ENCODE measurements around the gene CRACR2A. TPM values are rescaled to one million over a fixed set of nuclear protein-coding genes. Genes with fewer than 3 reads are reported as not detected.

CRACR2A gene
- polyA plus RNA-seq, 2 of the 4 experiments (the other 2 are of a cell fraction): 1.1 to 3.8 TPM

GRCh38 chr12:3685830-3686229 is 67.1 kb downstream of the CRACR2A start:
- FAIRE-seq: no peak
- no peak for DNase-seq (ENCODE audit: low read depth in 1 of 2, low spot score in 1 of 2)
- 35% methylated on average over 1 of the region's 1 CpG for WGBS (ENCODE audit: missing lambda C conversion rate)
- ChIA-PET CTCF (interaction anchor here (1.2 to 1.7 kb wide), 2 partner anchors 92 to 386 kb away, joined by 4 to 5 read pairs; no protein-coding TSS in a partner anchor), POLR2A (no interaction called here)
- Histone ChIP-seq H3K4me1 (no peaks in the 10 kb centered on the region), H3K9me3 (no peaks in the 10 kb centered on the region), H3K27ac (no peak overlapping the region), H3K4me2 (no peak overlapping the region), H3K4me3 (no peak overlapping the region)
- ATAC-seq: no peak
- TF ChIP-seq REST (IDR thresholded peaks at IDR 0.05): no peak
- TF ChIP-seq FOSB (CRISPR knock-in tag; IDR thresholded peaks at IDR 0.05): no peak
- TF ChIP-seq CEBPB (IDR thresholded peaks at IDR 0.05): no peak
- no peak for TF ChIP-seq USF2 (IDR thresholded peaks at IDR 0.05)
- TF ChIP-seq FOXS1 (CRISPR knock-in tag; IDR thresholded peaks at IDR 0.05): no peak
- TF ChIP-seq RNF2 (IDR thresholded peaks at IDR 0.05; ENCODE audit: borderline replicate concordance, low read depth): no peak
- no peak for TF ChIP-seq HDAC2 (IDR thresholded peaks at IDR 0.05)
- no peak for TF ChIP-seq CBX8 (IDR thresholded peaks at IDR 0.05)
- TF ChIP-seq MYC (IDR thresholded peaks at IDR 0.05; ENCODE audit: borderline replicate concordance, low read length): no peak
- TF ChIP-seq RCOR1 (IDR thresholded peaks at IDR 0.05; ENCODE audit: low read depth, low read length): no peak
- TF ChIP-seq ZFP36 (IDR thresholded peaks at IDR 0.05; ENCODE audit: borderline replicate concordance, partially characterized antibody): no peak
- no peak for TF ChIP-seq CHD4 (IDR thresholded peaks at IDR 0.05; ENCODE audit: borderline replicate concordance)
- TF ChIP-seq ZSCAN20 (CRISPR knock-in tag; IDR thresholded peaks at IDR 0.05): no peak

GRCh38 chr12:3684449-3685051 is 68.4 kb downstream of the CRACR2A start:
- no peak for FAIRE-seq
- ATAC-seq: no peak
- 73% methylated on average over 12 of the region's 12 CpGs for WGBS (ENCODE audit: missing lambda C conversion rate)
- ChIA-PET CTCF (interaction anchor here (1.2 to 1.7 kb wide), 2 partner anchors 93 to 384 kb away, joined by 4 to 5 read pairs; no protein-coding TSS in a partner anchor), POLR2A (no interaction called here)
- Histone ChIP-seq H3K27ac (no peak overlapping the region), H3K4me3 (no peak overlapping the region), H3K4me2 (no peak overlapping the region), H3K4me1 (no peaks in the 10 kb centered on the region), H3K9me3 (no peaks in the 10 kb centered on the region)
- DNase-seq (ENCODE audit: low read depth in 1 of 2, low spot score in 1 of 2): no peak
- TF ChIP-seq KDM5A (IDR thresholded peaks at IDR 0.05) (no peak), ZNF302 (CRISPR knock-in tag; IDR thresholded peaks at IDR 0.05) (no peak), BHLHE40 (IDR thresholded peaks at IDR 0.05; ENCODE audit: low read depth, low read length) (no peak), USF2 (IDR thresholded peaks at IDR 0.05) (no peak), POLR2A (IDR thresholded peaks at IDR 0.05; ENCODE audit: low read length) (no peak), HEYL (CRISPR knock-in tag; IDR thresholded peaks at IDR 0.05) (no peak), PHF8 (IDR thresholded peaks at IDR 0.05; ENCODE audit: borderline replicate concordance, low read depth) (no peak), RNF2 (IDR thresholded peaks at IDR 0.05; ENCODE audit: borderline replicate concordance, low read depth) (no peak), PBX3 (IDR thresholded peaks at IDR 0.05) (no peak)

Data from A549 (cell line).